Measurements from ENCODE around the gene TCF7L2.
A peak's percentile ranks its signal among the peaks of the same experiment; 100 is the strongest.

The TCF7L2 gene

DNA sequence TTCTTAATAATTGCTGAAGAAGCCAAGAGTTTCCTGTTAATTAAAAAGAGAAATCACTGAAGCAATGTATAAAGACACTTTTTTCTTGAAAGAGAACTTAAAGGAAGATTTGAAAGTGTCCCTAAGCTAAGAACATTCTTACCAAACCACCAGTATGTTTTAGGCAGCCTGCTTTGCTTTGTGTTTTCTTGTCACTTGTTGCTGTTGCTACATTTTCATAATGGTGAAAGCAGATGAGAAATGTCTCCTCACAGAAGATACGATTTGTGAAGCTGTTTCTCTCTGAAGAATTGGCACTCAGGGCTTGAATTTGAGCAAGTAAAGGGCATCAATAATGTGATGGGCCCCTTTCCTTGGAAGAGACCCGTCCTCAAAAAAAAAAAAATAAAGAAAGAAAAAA is 30.9 kb downstream of the TCF7L2 start:
- Histone ChIP-seq H3K4me2 (ENCODE audit: low read length) (peak overlapping the region; percentile 67), H4K20me1 (ENCODE audit: insufficient read depth, low read length) (no peaks in the 10 kb centered on the region), H3K9ac (ENCODE audit: low read length) (peak overlapping the region; percentile 62), H3K4me1 (ENCODE audit: insufficient read depth, low read length, severe bottlenecking) (peaks cover 87% of the 10 kb centered on the region), H3K9me3 (ENCODE audit: low read length) (no peaks in the 10 kb centered on the region), H3K36me3 (ENCODE audit: insufficient read depth, low read length) (peaks cover 14% of the 10 kb centered on the region; the same call in 1 of the 2 replicates), H2AFZ (ENCODE audit: low read length) (no peak overlapping the region), H3K79me2 (ENCODE audit: insufficient read depth, low read length) (peaks cover 20% of the 10 kb centered on the region), H3K27ac (ENCODE audit: low read depth, low read length, poor library complexity, severe bottlenecking) (peak overlapping the region; percentile 98), H3K4me3 (ENCODE audit: low read depth, low read length, poor library complexity, severe bottlenecking) (peak overlapping the region; percentile 39), H3F3A (ENCODE audit: insufficient read depth, low read length) (no peaks in the 10 kb centered on the region; the same call in 1 of the 2 replicates), H3K9me2 (ENCODE audit: low read depth, low read length) (no peaks in the 10 kb centered on the region), H3K27me3 (ENCODE audit: insufficient read depth, low read length) (no peaks in the 10 kb centered on the region)
- TF ChIP-seq, protein P1, sequence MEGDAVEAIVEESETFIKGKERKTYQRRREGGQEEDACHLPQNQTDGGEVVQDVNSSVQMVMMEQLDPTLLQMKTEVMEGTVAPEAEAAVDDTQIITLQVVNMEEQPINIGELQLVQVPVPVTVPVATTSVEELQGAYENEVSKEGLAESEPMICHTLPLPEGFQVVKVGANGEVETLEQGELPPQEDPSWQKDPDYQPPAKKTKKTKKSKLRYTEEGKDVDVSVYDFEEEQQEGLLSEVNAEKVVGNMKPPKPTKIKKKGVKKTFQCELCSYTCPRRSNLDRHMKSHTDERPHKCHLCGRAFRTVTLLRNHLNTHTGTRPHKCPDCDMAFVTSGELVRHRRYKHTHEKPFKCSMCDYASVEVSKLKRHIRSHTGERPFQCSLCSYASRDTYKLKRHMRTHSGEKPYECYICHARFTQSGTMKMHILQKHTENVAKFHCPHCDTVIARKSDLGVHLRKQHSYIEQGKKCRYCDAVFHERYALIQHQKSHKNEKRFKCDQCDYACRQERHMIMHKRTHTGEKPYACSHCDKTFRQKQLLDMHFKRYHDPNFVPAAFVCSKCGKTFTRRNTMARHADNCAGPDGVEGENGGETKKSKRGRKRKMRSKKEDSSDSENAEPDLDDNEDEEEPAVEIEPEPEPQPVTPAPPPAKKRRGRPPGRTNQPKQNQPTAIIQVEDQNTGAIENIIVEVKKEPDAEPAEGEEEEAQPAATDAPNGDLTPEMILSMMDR (IDR thresholded peaks at IDR 0.05; ENCODE audit: low read length), result no peak
- TF ChIP-seq EZH2 (IDR thresholded peaks at IDR 0.05; ENCODE audit: borderline replicate concordance, low read length), result no peak

DNA sequence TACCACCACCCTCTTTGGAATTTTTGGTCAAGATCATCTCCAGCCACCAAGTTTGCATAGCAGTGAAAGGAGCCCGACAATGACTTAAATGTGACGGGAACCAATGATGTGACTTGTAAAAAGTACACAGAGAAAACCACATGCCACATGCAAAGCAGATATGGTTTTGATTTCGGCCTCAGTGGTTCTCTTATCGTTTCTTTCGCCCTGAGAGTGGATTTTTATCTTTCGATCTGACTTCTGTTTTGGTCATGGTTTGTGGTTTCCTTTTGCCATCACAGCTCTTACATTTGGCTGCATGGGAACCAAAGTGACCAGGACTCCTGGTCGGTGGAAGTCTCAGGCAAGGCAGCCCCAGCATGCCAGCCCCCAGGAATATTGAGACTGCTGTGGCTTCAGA is 31.5 kb downstream of the TCF7L2 start:
- Histone ChIP-seq H3K36me3 (ENCODE audit: insufficient read depth, low read length) (peaks cover 8% of the 10 kb centered on the region; the same call in 1 of the 2 replicates), H3K9me3 (ENCODE audit: low read length) (no peaks in the 10 kb centered on the region), H3K9ac (ENCODE audit: low read length) (peak overlapping the region; percentile 61), H3K4me2 (ENCODE audit: low read length) (peak overlapping the region; percentile 67), H3K27me3 (ENCODE audit: insufficient read depth, low read length) (no peaks in the 10 kb centered on the region), H3K9me2 (ENCODE audit: low read depth, low read length) (no peaks in the 10 kb centered on the region), H3K4me1 (ENCODE audit: insufficient read depth, low read length, severe bottlenecking) (peaks cover 87% of the 10 kb centered on the region), H4K20me1 (ENCODE audit: insufficient read depth, low read length) (no peaks in the 10 kb centered on the region), H3K4me3 (ENCODE audit: low read depth, low read length, poor library complexity, severe bottlenecking) (peak overlapping the region; percentile 39), H3K27ac (ENCODE audit: low read depth, low read length, poor library complexity, severe bottlenecking) (peak overlapping the region; percentile 98), H3K79me2 (ENCODE audit: insufficient read depth, low read length) (peaks cover 16% of the 10 kb centered on the region; the same call in 1 of the 2 replicates), H3F3A (ENCODE audit: insufficient read depth, low read length) (no peaks in the 10 kb centered on the region; the same call in 1 of the 2 replicates), H2AFZ (ENCODE audit: low read length) (no peak overlapping the region)
- no peak for TF ChIP-seq EZH2 (IDR thresholded peaks at IDR 0.05; ENCODE audit: borderline replicate concordance, low read length)
- TF ChIP-seq, protein P1 (IDR thresholded peaks at IDR 0.05; ENCODE audit: low read length), result no peak

DNA sequence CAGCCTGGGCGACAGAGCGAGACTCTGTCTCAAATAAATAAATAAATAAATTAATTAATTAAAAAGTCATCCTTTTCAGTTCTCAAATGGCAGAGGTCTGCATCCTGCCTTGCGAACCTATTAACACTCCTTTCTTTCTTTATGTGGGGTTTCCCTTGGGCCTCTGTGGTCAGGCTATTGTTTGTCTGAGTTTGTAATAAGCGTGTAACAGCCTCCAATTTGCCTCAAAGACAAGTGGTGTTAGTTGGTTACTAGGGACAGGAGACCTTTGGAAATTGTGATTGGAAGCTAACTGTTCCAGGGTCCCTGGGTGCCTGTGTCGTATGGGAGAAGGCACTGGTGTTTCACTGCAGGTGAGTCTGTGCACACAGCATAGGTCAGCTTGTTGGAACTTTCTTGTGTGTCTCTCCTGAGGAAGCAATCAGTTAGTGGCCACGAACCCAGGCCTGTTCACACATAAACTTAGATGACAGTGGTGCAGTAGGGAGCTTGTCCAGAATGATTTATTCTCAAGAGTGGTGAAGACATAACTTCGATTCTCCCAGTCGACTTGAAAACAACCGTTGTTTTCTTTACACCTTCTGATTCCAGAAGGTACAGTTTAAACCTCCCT is 33.5 kb downstream of the TCF7L2 start:
- Histone ChIP-seq H3K27me3 (ENCODE audit: insufficient read depth, low read length) (no peaks in the 10 kb centered on the region), H4K20me1 (ENCODE audit: insufficient read depth, low read length) (no peaks in the 10 kb centered on the region), H3K9ac (ENCODE audit: low read length) (peak overlapping the region; percentile 52; the same call in 1 of the 2 replicates), H3F3A (ENCODE audit: insufficient read depth, low read length) (no peaks in the 10 kb centered on the region; the same call in 1 of the 2 replicates), H3K4me1 (ENCODE audit: insufficient read depth, low read length, severe bottlenecking) (peaks cover 89% of the 10 kb centered on the region), H3K4me2 (ENCODE audit: low read length) (peak overlapping the region; percentile 29; the same call in 1 of the 2 replicates), H3K9me2 (ENCODE audit: low read depth, low read length) (no peaks in the 10 kb centered on the region), H2AFZ (ENCODE audit: low read length) (no peak overlapping the region), H3K79me2 (ENCODE audit: insufficient read depth, low read length) (peaks cover 16% of the 10 kb centered on the region; the same call in 1 of the 2 replicates), H3K4me3 (ENCODE audit: low read depth, low read length, poor library complexity, severe bottlenecking) (no peak overlapping the region), H3K27ac (ENCODE audit: low read depth, low read length, poor library complexity, severe bottlenecking) (peak overlapping the region; percentile 98), H3K9me3 (ENCODE audit: low read length) (no peaks in the 10 kb centered on the region), H3K36me3 (ENCODE audit: insufficient read depth, low read length) (no peaks in the 10 kb centered on the region)
- no peak for TF ChIP-seq EZH2 (IDR thresholded peaks at IDR 0.05; ENCODE audit: borderline replicate concordance, low read length)
- TF ChIP-seq, protein P1 (IDR thresholded peaks at IDR 0.05; ENCODE audit: low read length), result no peak
